Measurements from ENCODE around the gene TBATA. TPM values are rescaled to one million over a fixed set of nuclear protein-coding genes. Genes with fewer than 3 reads are reported as not detected.

The TBATA gene
- polyA plus RNA-seq, 1 of the 3 experiments (the other 2 are of a cell fraction) = not detected

DNA sequence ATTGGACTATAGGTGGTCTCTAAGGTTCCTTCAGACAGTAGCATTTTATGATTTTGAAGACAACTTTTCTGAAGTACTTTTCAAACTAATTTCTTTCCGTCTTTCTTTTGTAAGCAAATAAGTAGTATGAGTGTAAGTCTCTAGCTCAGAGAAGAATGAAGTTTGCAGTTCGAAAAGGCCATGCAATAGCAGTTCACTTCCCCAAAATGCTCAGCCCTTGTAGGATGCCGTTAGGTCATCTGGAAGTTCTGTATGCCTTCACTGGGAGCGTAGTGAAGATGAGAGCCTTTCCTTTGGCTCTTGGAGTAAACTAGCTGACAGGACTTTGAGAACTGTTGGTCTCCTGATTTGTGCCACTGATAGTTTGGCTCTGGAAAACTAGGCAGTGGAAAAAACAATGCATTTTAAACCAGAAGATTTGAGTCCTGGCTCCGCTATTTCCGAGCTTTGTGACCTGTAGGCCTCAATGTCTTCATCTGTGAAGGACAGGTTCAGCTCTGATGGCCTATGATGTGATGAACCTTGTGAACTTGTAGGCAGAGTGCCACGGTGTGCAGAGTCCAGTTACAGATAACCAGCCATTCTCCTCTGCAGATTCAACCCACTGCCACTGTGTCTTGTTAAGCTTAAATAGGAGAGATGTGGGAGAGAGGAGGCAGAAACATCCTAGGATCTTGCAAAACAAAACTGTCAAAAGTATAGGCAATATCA lies 49.4 kb upstream of the TBATA start:
- no peaks in the 10 kb centered on the region for H3K9me3 ChIP-seq
- peaks cover 78% of the 10 kb centered on the region for H3K79me2 ChIP-seq (ENCODE audit: insufficient read depth)
- no peaks in the 10 kb centered on the region for H4K20me1 ChIP-seq (ENCODE audit: insufficient read depth)
- ChIA-PET CTCF (no interaction called here), POLR2A (no interaction called here)
- H3K27me3 ChIP-seq (ENCODE audit: insufficient read depth) = no peaks in the 10 kb centered on the region
- H3K4me3 ChIP-seq (ENCODE audit: low read depth in 2 of 2, low read length in 1 of 2) = no peak overlapping the region
- H3K9me2 ChIP-seq = no peaks in the 10 kb centered on the region
- H3K4me1 ChIP-seq (ENCODE audit: control insufficient read depth in 1 of 2, insufficient read depth in 2 of 2, low read depth in 1 of 2, low read length in 1 of 2) = peaks cover 21 to 51% of the 10 kb centered on the region in 2 experiments
- no peak overlapping the region; the same call in 1 of the 2 replicates for H3K4me2 ChIP-seq
- H3K9ac ChIP-seq = no peak overlapping the region
- TF ChIP-seq, protein P1, sequence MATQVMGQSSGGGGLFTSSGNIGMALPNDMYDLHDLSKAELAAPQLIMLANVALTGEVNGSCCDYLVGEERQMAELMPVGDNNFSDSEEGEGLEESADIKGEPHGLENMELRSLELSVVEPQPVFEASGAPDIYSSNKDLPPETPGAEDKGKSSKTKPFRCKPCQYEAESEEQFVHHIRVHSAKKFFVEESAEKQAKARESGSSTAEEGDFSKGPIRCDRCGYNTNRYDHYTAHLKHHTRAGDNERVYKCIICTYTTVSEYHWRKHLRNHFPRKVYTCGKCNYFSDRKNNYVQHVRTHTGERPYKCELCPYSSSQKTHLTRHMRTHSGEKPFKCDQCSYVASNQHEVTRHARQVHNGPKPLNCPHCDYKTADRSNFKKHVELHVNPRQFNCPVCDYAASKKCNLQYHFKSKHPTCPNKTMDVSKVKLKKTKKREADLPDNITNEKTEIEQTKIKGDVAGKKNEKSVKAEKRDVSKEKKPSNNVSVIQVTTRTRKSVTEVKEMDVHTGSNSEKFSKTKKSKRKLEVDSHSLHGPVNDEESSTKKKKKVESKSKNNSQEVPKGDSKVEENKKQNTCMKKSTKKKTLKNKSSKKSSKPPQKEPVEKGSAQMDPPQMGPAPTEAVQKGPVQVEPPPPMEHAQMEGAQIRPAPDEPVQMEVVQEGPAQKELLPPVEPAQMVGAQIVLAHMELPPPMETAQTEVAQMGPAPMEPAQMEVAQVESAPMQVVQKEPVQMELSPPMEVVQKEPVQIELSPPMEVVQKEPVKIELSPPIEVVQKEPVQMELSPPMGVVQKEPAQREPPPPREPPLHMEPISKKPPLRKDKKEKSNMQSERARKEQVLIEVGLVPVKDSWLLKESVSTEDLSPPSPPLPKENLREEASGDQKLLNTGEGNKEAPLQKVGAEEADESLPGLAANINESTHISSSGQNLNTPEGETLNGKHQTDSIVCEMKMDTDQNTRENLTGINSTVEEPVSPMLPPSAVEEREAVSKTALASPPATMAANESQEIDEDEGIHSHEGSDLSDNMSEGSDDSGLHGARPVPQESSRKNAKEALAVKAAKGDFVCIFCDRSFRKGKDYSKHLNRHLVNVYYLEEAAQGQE (IDR thresholded peaks at IDR 0.05; ENCODE audit: low read depth, low read length) = no peak
- TF ChIP-seq NRF1 (IDR thresholded peaks at IDR 0.05; ENCODE audit: low read depth, low read length) = no peak
- TF ChIP-seq TAF1 (IDR thresholded peaks at IDR 0.05; ENCODE audit: borderline replicate concordance, low read depth, low read length) = no peak
- no peak for TF ChIP-seq RAD21 (IDR thresholded peaks at IDR 0.05; ENCODE audit: low read length)
- no peak for TF ChIP-seq FOXM1 (IDR thresholded peaks at IDR 0.05; ENCODE audit: low read depth)
- no peak for TF ChIP-seq CHD2 (IDR thresholded peaks at IDR 0.05; ENCODE audit: low read length, partially characterized antibody)
- TF ChIP-seq SMC3 (IDR thresholded peaks at IDR 0.05; ENCODE audit: low read depth, low read length) = no peak
- TF ChIP-seq RFX5 (IDR thresholded peaks at IDR 0.05; ENCODE audit: low read length) = no peak
- TF ChIP-seq MEF2A (IDR thresholded peaks at IDR 0.05; ENCODE audit: borderline replicate concordance, low read depth) = no peak
- no peak for TF ChIP-seq FOSL2 (IDR thresholded peaks at IDR 0.05; ENCODE audit: borderline replicate concordance, low read depth)
- H3K36me3 ChIP-seq (replicated peaks in 1 of 2; ENCODE audit: control insufficient read depth in 1 of 2, insufficient read depth in 2 of 2, low read length in 1 of 2) = peaks cover 26 to 33% of the 10 kb centered on the region in 2 experiments
- H2AFZ ChIP-seq (ENCODE audit: low read depth) = no peak overlapping the region
- H3F3A ChIP-seq (replicated peaks; ENCODE audit: insufficient read depth) = peaks cover 59% of the 10 kb centered on the region
- H3K27ac ChIP-seq (ENCODE audit: low read depth in 2 of 2, low read length in 1 of 2) = peak overlapping the region in 1 of 2 experiments; percentile 99; a peak in 3 of 4 replicates
- 98% methylated on average over 7 of the region's 7 CpGs for WGBS (ENCODE audit: low lambda C conversion rate)
- DNase-seq = no peak

DNA sequence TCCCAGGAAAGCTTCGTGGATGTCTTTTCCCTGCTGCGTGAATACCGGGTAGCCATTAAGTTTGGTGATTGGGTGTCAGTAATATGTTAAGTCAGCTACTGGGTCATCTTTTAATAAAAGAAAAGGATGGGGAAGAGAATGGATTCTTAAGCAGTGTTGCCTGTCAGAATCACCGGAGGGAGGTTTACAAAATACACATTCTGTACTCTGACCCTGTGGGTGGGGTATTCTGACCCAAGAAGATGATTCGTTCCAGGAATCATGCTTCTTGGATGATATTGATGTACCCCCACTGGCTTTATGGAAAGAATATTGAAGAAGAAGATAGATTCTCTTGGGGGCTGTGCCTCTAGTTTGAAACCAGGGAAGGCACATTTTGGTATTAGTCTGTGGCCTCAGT lies 48.8 kb upstream of the TBATA start:
- Histone ChIP-seq H2AFZ (ENCODE audit: low read depth) (no peak overlapping the region), H3K9me2 (no peaks in the 10 kb centered on the region), H3K4me3 (ENCODE audit: low read depth in 2 of 2, low read length in 1 of 2) (no peak overlapping the region), H3K27me3 (ENCODE audit: insufficient read depth) (no peaks in the 10 kb centered on the region), H3K9ac (peak overlapping the region; percentile 67; the same call in 1 of the 2 replicates), H3K27ac (ENCODE audit: low read depth in 2 of 2, low read length in 1 of 2) (peak overlapping the region in 1 of 2 experiments; percentile 99; a peak in 2 of 4 replicates), H4K20me1 (ENCODE audit: insufficient read depth) (no peaks in the 10 kb centered on the region), H3K4me1 (ENCODE audit: control insufficient read depth in 1 of 2, insufficient read depth in 2 of 2, low read depth in 1 of 2, low read length in 1 of 2) (peaks cover 21 to 54% of the 10 kb centered on the region in 2 experiments), H3F3A (replicated peaks; ENCODE audit: insufficient read depth) (peaks cover 59% of the 10 kb centered on the region), H3K36me3 (replicated peaks in 1 of 2; ENCODE audit: control insufficient read depth in 1 of 2, insufficient read depth in 2 of 2, low read length in 1 of 2) (peaks cover 27 to 28% of the 10 kb centered on the region in 2 experiments), H3K79me2 (ENCODE audit: insufficient read depth) (peaks cover 79% of the 10 kb centered on the region), H3K9me3 (no peaks in the 10 kb centered on the region), H3K4me2 (peak overlapping the region; percentile 31; the same call in 1 of the 2 replicates)
- TF ChIP-seq JUND (IDR thresholded peaks at IDR 0.05) = no peak
- TF ChIP-seq FOXM1 (IDR thresholded peaks at IDR 0.05; ENCODE audit: low read depth) = no peak
- no peak for TF ChIP-seq POLR2AphosphoS5 (IDR thresholded peaks at IDR 0.05; ENCODE audit: low read depth, low read length)
- TF ChIP-seq MXI1 (IDR thresholded peaks at IDR 0.05; ENCODE audit: low read depth, low read length) = no peak
- TF ChIP-seq RCOR1 (IDR thresholded peaks at IDR 0.05; ENCODE audit: low read length) = no peak
- TF ChIP-seq MAX (IDR thresholded peaks at IDR 0.05; ENCODE audit: low read depth) = no peak
- TF ChIP-seq RFX5 (IDR thresholded peaks at IDR 0.05; ENCODE audit: low read length) = no peak
- 97% methylated on average over 5 of the region's 5 CpGs for WGBS (ENCODE audit: low lambda C conversion rate)
- no peak for DNase-seq
- ChIA-PET POLR2A (no interaction called here), CTCF (no interaction called here)
